Activated naive CD4-positive, alpha-beta T cell treated with anti-CD3 and anti-CD28 coated beads, Interleukin-2, amount 10 ng/mL, durations not matched to agents 7 days and 5 days (primary cell): ENCODE measurements around the gene ZMYND15.

Experiments
- CTCF ChIA-PET: fragments of 350-600 bp; sonication (Branson Sonifier 250); formaldehyde crosslinking; loops from one replicate; lab custom pipeline; 2021; ENCODE audit warnings: antibody characterized with exemption; lab: Charles Lee
- DNase-seq: peaks from one replicate; pipeline ENCODE4 v3.0.0-alpha.2; 2020
- H3K27ac Mint-ChIP-seq: one replicate; pipeline ENCODE4 v1.8.0; 2021; ENCODE audit warnings: mild to moderate bottlenecking, moderate library complexity, mixed read lengths
- H3K27me3 Mint-ChIP-seq: one replicate; pipeline ENCODE4 v1.8.0; 2021; ENCODE audit warnings: mild to moderate bottlenecking, mixed read lengths
- H3K36me3 Mint-ChIP-seq: one replicate; pipeline ENCODE4 v1.8.0; 2021; ENCODE audit warnings: mixed read lengths
- H3K4me1 Mint-ChIP-seq: one replicate; pipeline ENCODE4 v1.8.0; 2021; ENCODE audit warnings: mixed read lengths
- H3K4me3 Mint-ChIP-seq: one replicate; pipeline ENCODE4 v1.8.0; 2021; ENCODE audit warnings: mild to moderate bottlenecking, moderate library complexity, mixed read lengths
- H3K9me3 Mint-ChIP-seq: one replicate; pipeline ENCODE4 v1.8.0; 2021; ENCODE audit warnings: mixed read lengths

ZMYND15 gene

DNA sequence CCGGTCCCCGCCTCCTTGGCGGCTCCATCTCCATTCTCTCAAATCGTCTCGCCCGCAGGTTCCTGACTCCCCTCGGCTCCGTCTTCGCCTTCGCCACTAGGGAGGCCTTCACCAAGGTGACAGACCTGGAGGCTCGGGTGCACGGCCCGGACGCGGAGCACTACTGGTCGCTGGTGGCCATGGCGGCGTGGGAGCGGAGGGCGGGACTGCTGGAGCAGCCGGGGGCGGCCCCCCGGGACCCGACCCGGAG is 50.0 kb downstream of the ZMYND15 start:
- H3K36me3 Mint-ChIP-seq, result no peaks in the 10 kb centered on the region
- H3K4me1 Mint-ChIP-seq, result peaks cover 40% of the 10 kb centered on the region
- DNase-seq, result no peak
- peak overlapping the region; percentile 66 for H3K4me3 Mint-ChIP-seq
- peaks cover 66% of the 10 kb centered on the region for H3K27me3 Mint-ChIP-seq
- CTCF ChIA-PET, result interaction anchor here (0.6 to 3.9 kb wide), 21 partner anchors 9 to 223 kb away, joined by 3 to 28 read pairs (median 5); partner anchors contain the start of genes ARRB2, C17orf107, CHRNE and MED11
- H3K9me3 Mint-ChIP-seq, result no peaks in the 10 kb centered on the region
- peak overlapping the region; percentile 56 for H3K27ac Mint-ChIP-seq

DNA sequence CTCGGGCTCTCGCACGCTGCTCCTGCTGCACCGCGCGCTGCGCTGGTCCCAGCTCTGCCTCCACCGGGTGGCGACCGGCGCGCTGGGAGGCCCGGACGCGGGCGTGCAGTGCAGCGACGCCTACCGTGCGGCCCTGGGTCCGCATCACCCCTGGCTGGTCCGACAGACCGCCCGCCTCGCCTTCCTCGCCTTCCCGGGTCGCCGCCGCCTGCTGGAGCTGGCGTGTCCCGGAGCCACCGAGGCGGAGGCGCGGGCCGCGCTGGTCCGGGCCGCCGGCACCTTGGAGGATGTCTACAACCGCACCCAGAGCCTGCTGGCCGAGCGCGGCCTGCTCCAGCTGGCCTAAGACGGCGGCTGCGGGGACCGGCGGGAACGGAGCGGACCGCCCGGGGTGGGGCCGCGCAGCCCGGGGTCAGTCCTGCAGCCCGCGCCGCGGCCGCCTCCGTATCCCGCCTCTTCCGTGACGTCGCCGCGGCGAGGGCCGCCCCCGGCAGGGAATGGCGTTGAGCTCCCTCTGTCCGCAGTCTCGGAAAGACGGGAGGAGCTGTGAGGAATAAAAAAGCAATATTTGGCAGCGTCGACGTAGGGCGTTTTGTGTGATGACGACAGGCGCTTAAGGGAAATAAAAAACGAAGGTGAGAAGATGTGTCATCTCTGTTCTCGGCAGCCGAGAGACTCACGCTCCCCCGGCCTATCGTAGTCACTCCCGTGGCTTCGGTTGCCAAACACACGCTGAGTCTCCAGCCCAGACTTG is 50.5 kb downstream of the ZMYND15 start:
- peak overlapping the region; percentile 92 for H3K27ac Mint-ChIP-seq
- no peaks in the 10 kb centered on the region for H3K9me3 Mint-ChIP-seq
- peaks cover 61% of the 10 kb centered on the region for H3K27me3 Mint-ChIP-seq
- CTCF ChIA-PET, result interaction anchor here (0.6 to 3.9 kb wide), 24 partner anchors 9 to 223 kb away, joined by 3 to 28 read pairs (median 4); partner anchors contain the start of genes ARRB2, C17orf107, CHRNE and MED11
- H3K36me3 Mint-ChIP-seq, result no peaks in the 10 kb centered on the region
- H3K4me1 Mint-ChIP-seq, result peaks cover 37% of the 10 kb centered on the region
- peak overlapping the region; percentile 84 for H3K4me3 Mint-ChIP-seq
- peak; percentile 85 for DNase-seq

DNA sequence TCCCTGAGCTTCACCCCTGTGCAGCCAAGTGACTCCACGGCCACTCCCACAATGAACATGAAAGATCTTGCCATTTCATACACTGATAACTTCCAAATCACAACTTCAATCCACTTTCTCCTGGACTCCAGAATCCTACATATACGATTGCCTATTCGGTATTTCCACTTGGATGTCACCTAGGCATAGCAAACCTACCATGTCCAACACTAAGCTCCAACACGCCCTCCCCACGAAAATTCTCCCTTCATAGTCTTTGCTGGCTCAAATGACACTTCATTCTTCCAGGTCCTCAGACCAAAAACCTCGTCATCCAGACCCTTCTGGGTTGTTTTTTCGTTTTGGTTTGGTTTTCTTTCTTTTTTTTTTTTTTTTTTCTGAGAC is 51.1 kb downstream of the ZMYND15 start:
- no peaks in the 10 kb centered on the region for H3K36me3 Mint-ChIP-seq
- DNase-seq, result no peak
- peak overlapping the region; percentile 84 for H3K4me3 Mint-ChIP-seq
- H3K27ac Mint-ChIP-seq, result peak overlapping the region; percentile 92
- CTCF ChIA-PET, result interaction anchor here (0.8 to 3.9 kb wide), 18 partner anchors 9 to 224 kb away, joined by 3 to 28 read pairs (median 6); partner anchors contain the start of genes ARRB2, C17orf107, CHRNE and MED11
- H3K4me1 Mint-ChIP-seq, result peaks cover 35% of the 10 kb centered on the region
- H3K9me3 Mint-ChIP-seq, result no peaks in the 10 kb centered on the region
- H3K27me3 Mint-ChIP-seq, result peaks cover 56% of the 10 kb centered on the region

DNA sequence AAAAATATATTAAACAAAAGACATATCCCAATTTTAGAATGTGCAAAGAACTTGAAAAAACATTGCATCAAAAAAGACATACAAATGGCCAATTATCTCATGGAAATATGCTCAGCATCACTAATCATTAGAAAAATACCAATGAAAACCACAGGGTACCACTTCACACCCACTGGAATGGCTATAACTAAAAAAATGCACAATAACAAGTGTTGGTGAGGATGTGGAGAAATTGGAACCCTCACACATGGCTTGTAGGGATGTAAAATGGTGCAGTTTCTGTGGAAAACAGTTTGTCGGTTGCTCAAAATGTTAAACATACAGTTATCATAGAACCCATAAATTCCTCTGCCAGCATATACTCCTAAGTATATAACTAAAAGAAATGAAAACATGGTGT is 55.5 kb downstream of the ZMYND15 start:
- Mint-ChIP-seq H3K4me3 (no peak overlapping the region), H3K9me3 (no peaks in the 10 kb centered on the region), H3K27ac (peak overlapping the region; percentile 95), H3K36me3 (peaks cover 14% of the 10 kb centered on the region), H3K4me1 (peaks cover 26% of the 10 kb centered on the region), H3K27me3 (peaks cover 14% of the 10 kb centered on the region)
- CTCF ChIA-PET, result no interaction called here
- no peak for DNase-seq
